NCI-H2107 treated with DMSO at 0.1 percent for 48 hours (cell line): ENCODE measurements around the gene LHFPL3.
"Not testable (repeated sequence)": the region's sequence is repeated elsewhere in the genome, so short reads cannot be mapped to it uniquely, and the experiment has no call there.

Experiments used
- DNase-seq: peaks from one replicate; lab custom pipeline; 2025; ENCODE audit not compliant: unreplicated experiment; lab: John Stamatoyannopoulos, UW

LHFPL3 gene

GRCh38 chr7:104926601-104927041 lies 598.2 kb downstream of the LHFPL3 start:
- no peak for DNase-seq

GRCh38 chr7:104927055-104927454 lies 598.7 kb downstream of the LHFPL3 start:
- peak; percentile 58 for DNase-seq

GRCh38 chr7:104928721-104929400 lies 600.5 kb downstream of the LHFPL3 start:
- no peak for DNase-seq

GRCh38 chr7:104929921-104930320 lies 601.5 kb downstream of the LHFPL3 start:
- no peak for DNase-seq

- peak; percentile 83 for DNase-seq
These were observed 602.9 kb downstream of the LHFPL3 start for GRCh38 chr7:104931181-104931781.

GRCh38 chr7:104933022-104933421 lies 604.6 kb downstream of the LHFPL3 start:
- DNase-seq = no peak

GRCh38 chr7:104933521-104933988 lies 605.2 kb downstream of the LHFPL3 start:
- DNase-seq = no peak

GRCh38 chr7:104934665-104935064 lies 606.3 kb downstream of the LHFPL3 start:
- no peak for DNase-seq

- no peak for DNase-seq
These were observed 606.9 kb downstream of the LHFPL3 start for GRCh38 chr7:104935276-104935675.

- no peak for DNase-seq
These were observed 608.1 kb downstream of the LHFPL3 start for GRCh38 chr7:104936546-104936945.

GRCh38 chr7:104937489-104937888 lies 609.1 kb downstream of the LHFPL3 start:
- DNase-seq = not testable (repeated sequence)

- DNase-seq = no peak
These were observed 610.5 kb downstream of the LHFPL3 start for GRCh38 chr7:104938741-104939390.

- DNase-seq = no peak
These were observed 611.8 kb downstream of the LHFPL3 start for GRCh38 chr7:104940023-104940710.

GRCh38 chr7:104943502-104944343 lies 615.3 kb downstream of the LHFPL3 start:
- DNase-seq = peak; percentile 98

GRCh38 chr7:104945599-104945956 lies 617.2 kb downstream of the LHFPL3 start:
- no peak for DNase-seq

GRCh38 chr7:104946338-104946737 lies 617.9 kb downstream of the LHFPL3 start:
- DNase-seq = no peak

- no peak for DNase-seq
These were observed 621.6 kb downstream of the LHFPL3 start for GRCh38 chr7:104950006-104950405.

GRCh38 chr7:104950754-104951153 lies 622.4 kb downstream of the LHFPL3 start:
- DNase-seq = no peak

GRCh38 chr7:104951546-104951945 lies 623.1 kb downstream of the LHFPL3 start:
- no peak for DNase-seq

GRCh38 chr7:104955276-104955675 lies 626.9 kb downstream of the LHFPL3 start:
- no peak for DNase-seq
